GM23248 (cell line): Measurements from ENCODE around the gene UBALD2. TPM values are rescaled to one million over a fixed set of nuclear protein-coding genes. Genes with fewer than 3 reads are reported as not detected.
"Not testable (repeated sequence)": the region's sequence is repeated elsewhere in the genome, so short reads cannot be mapped to it uniquely, and the experiment has no call there.

Source experiments
- DNase-seq: peaks from one replicate; pipeline ENCODE4 v3.0.0-alpha.2; 2015
- H2AFZ ChIP-seq: fragments of 200-600 bp; sonication (generic); 2 replicates; pipeline ENCODE4 v1.6.1; 2016; ENCODE audit warnings: antibody characterized with exemption
- H3F3A ChIP-seq: fragments of 200-600 bp; sonication (generic); 2 replicates; pipeline ENCODE4 v1.6.1; 2016; ENCODE audit warnings: mild to moderate bottlenecking, antibody characterized with exemption, mixed run types; ENCODE audit not compliant: insufficient read depth
- H3K27ac ChIP-seq: fragments of 200-600 bp; sonication (generic); 2 replicates; pipeline ENCODE4 v1.5.1; 2016; ENCODE audit warnings: mild to moderate bottlenecking
- H3K27me3 ChIP-seq: fragments of 200-600 bp; sonication (generic); replicated peaks from 2 replicates; pipeline ENCODE4 v1.6.1; 2016; ENCODE audit warnings: mild to moderate bottlenecking; ENCODE audit not compliant: insufficient read depth
- H3K36me3 ChIP-seq: fragments of 200-600 bp; sonication (generic); 2 replicates; pipeline ENCODE4 v1.6.1; 2016; ENCODE audit warnings: low read depth, mild to moderate bottlenecking
- H3K4me1 ChIP-seq: fragments of 200-600 bp; sonication (generic); 2 replicates; pipeline ENCODE4 v1.6.1; 2016; ENCODE audit warnings: mild to moderate bottlenecking; ENCODE audit not compliant: insufficient read depth
- H3K4me2 ChIP-seq: fragments of 200-600 bp; sonication (generic); one replicate; pipeline ENCODE4 v1.6.1; 2016; ENCODE audit warnings: mild to moderate bottlenecking; ENCODE audit not compliant: unreplicated experiment
- H3K4me3 ChIP-seq: fragments of 200-600 bp; sonication (generic); 2 replicates; pipeline ENCODE4 v1.5.1; 2016; ENCODE audit warnings: mild to moderate bottlenecking
- H3K79me2 ChIP-seq: fragments of 200-600 bp; sonication (generic); 2 replicates; pipeline ENCODE4 v1.6.1; 2016; ENCODE audit warnings: mild to moderate bottlenecking; ENCODE audit not compliant: insufficient read depth
- H3K9ac ChIP-seq: fragments of 200-600 bp; sonication (generic); 2 replicates; pipeline ENCODE4 v1.6.1; 2016; ENCODE audit warnings: mild to moderate bottlenecking
- H3K9me2 ChIP-seq: fragments of 200-600 bp; sonication (generic); 2 replicates; pipeline ENCODE4 v1.6.1; 2016; ENCODE audit warnings: mixed run types, mild to moderate bottlenecking, moderate library complexity; ENCODE audit not compliant: insufficient read depth
- H3K9me3 ChIP-seq: fragments of 200-600 bp; sonication (generic); one replicate; pipeline ENCODE4 v1.6.1; 2017; ENCODE audit warnings: low read depth
- H4K20me1 ChIP-seq: fragments of 200-600 bp; sonication (generic); 2 replicates; pipeline ENCODE4 v1.6.0; 2016; ENCODE audit not compliant: insufficient read depth
- EZH2 ChIP-seq: fragments of 200-600 bp; sonication (generic); IDR thresholded peaks from 2 replicates; pipeline ENCODE4 v1.6.1; 2018; ENCODE audit warnings: antibody characterized with exemption, mild to moderate bottlenecking; ENCODE audit not compliant: insufficient read depth, poor library complexity, severe bottlenecking
- EZH2phosphoT487 ChIP-seq: fragments of 200-600 bp; sonication (generic); IDR thresholded peaks from 2 replicates; pipeline ENCODE4 v1.6.1; 2018; ENCODE audit warnings: antibody characterized with exemption, moderate library complexity, mild to moderate bottlenecking, low read depth; ENCODE audit not compliant: insufficient read depth
- WGBS, 2 experiments: methylation state at CpG; one replicate each; pipeline ENCODE4 v1.1.6; 2015 to 2017; ENCODE audit warnings: low lambda C conversion rate in 2 of 2, low coverage in 1 of 2; ENCODE audit errors: missing lambda C conversion rate in 2 of 2; 5-methylcytosine and 5-hydroxymethylcytosine counted together
- in situ Hi-C: fragments of 300-500 bp; cut with MboI; formaldehyde crosslinking; loops from 2 replicates; pipeline ENCODE4 v1.15.0; 2020
- polyA plus RNA-seq: library from polyadenylated mRNA; unstranded; fragments of >200 nt; fragmentation: Nextera tagmentation; extraction: Ambion mirVana; gene quantifications from 2 replicates; pipeline ENCODE4 v1.2.1, GENCODE V29; 2016
- total RNA-seq: library from RNA; depleted of rRNA; stranded (reverse); fragments of >200 nt; shearing (Covaris generic); gene quantifications from 2 replicates; pipeline ENCODE4 v1.2.3, GENCODE V29; 2014

UBALD2 gene
- total and polyA plus RNA-seq, 2 experiments from 2014 or later = 0.56 to 6.4 TPM

DNA sequence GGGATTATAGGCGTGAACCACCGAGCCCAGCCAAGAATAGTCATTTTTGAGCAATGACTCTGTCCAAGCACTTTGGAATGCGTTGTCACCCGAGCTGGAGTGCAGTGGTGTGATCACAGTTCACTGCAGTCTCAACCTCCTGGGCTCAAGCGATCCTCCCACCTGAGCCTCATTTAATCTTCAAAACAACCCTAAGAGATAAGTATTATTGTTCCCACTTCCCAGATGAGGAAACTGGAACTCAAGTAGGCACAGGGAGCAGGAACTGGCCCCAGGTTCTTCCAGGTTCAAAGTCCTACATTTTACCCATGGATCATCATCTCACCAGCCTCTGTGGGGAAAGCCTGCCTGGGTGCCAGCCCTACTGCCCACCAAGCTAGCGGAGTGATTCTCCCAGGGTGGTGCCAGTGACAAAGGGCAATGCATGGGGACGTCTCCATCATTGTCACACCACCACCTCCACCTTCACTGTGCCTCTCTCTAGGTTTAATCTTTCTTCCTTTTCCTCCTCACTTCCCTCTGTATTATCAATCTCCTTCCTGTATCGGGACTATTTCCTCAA is 13.6 kb upstream of the UBALD2 start:
- peak overlapping the region; percentile 31; the same call in 1 of the 2 replicates for H3K9ac ChIP-seq
- H3K36me3 ChIP-seq = no peaks in the 10 kb centered on the region
- peak overlapping the region; percentile 46 for H3K4me2 ChIP-seq
- H3K27me3 ChIP-seq = no peaks in the 10 kb centered on the region
- 82 to 83% methylated on average over 8 of the region's 8 CpGs for whole genome bisulfite sequencing, 2 experiments
- TF ChIP-seq EZH2phosphoT487 (no peak), EZH2 (no peak)
- in situ Hi-C loops = no loop called here
- H3K9me2 ChIP-seq = no peaks in the 10 kb centered on the region
- H3K79me2 ChIP-seq = no peaks in the 10 kb centered on the region
- H2AFZ ChIP-seq = no peak overlapping the region
- no peaks in the 10 kb centered on the region for H3K9me3 ChIP-seq
- peak overlapping the region; percentile 97 for H3K27ac ChIP-seq
- H3K4me3 ChIP-seq = no peak overlapping the region
- DNase-seq = no peak
- peaks cover 20% of the 10 kb centered on the region for H3F3A ChIP-seq
- peaks cover 21% of the 10 kb centered on the region for H3K4me1 ChIP-seq
- no peaks in the 10 kb centered on the region for H4K20me1 ChIP-seq

DNA sequence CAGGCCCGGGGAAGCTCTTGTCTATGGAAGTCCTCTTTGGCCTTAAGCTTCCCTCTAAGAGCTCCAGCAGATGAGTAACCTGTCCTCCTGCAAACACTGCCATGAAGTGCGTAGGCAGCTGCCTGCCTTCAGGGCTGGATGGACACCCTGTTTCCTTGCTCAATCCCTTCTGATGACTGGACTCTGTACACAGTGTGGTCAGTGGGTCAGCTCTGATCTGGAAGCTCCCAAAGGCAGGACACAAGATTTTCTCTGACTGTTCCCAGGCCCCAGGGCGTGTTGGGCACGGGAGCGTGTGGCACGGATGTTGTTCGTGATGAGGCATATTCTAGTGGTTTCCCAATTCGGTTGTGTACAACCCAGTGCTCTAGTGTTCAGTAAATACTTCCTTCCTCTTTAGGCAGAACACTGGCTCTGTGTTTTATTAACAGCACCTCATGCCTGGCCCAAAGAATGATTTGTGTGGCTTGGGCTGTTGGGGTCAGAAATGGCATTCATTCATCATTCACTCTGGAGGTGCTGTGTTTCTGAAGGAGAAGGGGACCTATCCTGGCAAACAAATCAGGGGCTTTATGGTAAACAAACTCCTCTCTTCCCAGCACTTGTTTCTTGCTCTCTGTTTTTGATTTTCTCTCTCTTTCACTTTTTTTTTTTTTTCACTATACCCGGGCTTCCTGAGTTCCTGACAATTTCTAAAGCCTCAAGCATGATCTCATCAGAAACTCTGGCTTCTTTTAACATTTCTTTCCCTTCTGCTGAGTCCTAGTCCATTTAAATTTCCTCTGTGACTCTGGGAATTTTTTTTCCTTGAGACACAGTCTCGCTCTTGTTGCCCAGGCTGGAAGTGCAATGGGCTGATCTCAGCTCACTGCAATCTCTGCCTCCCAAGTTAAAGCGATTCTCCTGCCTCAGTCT is 12.9 kb upstream of the UBALD2 start:
- Histone ChIP-seq H3K79me2 (no peaks in the 10 kb centered on the region), H3K36me3 (no peaks in the 10 kb centered on the region), H4K20me1 (no peaks in the 10 kb centered on the region), H3K9ac (peak overlapping the region; percentile 80), H3K4me1 (peaks cover 21% of the 10 kb centered on the region), H3K9me3 (no peaks in the 10 kb centered on the region), H3F3A (peaks cover 20% of the 10 kb centered on the region), H3K27me3 (no peaks in the 10 kb centered on the region), H3K27ac (peak overlapping the region; percentile 97), H2AFZ (peak overlapping the region; percentile 45), H3K4me3 (peak overlapping the region; percentile 38), H3K4me2 (peak overlapping the region; percentile 79), H3K9me2 (no peaks in the 10 kb centered on the region)
- no peak for TF ChIP-seq EZH2phosphoT487
- TF ChIP-seq EZH2 = no peak
- DNase-seq = peak; percentile 99
- 4 to 5% methylated on average over 11 of the region's 11 CpGs for WGBS, 2 experiments
- in situ Hi-C loops = no loop called here

DNA sequence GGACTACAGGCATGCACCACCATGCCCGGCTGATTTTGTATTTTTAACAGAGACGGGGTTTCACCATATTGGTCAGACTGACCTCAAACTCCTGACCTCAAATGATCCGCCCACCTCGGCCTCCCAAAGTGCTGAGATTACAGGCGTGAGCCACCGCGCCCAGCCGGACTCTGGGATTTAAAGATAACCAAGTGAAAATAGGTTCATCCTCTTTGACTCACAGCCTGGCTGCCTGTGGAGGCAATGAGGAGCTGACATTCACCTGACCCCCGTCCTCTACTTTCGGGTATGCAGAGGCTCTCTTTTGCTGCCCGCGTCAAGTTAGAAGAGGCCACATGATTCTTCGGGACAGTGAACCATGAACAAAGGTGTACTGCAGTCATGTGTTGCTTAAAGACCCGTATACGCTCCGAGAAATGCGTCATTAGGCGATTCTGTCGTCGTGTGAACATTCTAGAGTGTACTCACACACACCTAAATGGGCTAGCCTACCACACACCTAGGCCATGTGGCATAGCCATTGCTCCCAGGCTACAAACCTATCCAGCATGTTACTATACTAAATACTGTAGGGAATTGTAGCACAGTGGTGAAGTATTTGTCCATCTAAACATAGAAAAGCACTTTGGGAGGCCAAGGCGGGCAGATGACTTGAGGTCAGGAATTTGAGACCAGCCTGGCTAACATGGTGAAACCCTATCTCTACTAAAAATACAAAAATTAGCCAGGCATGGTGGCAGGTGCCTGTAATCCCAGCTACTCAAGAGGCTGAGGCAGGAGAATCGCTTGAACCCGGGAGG is 12.0 kb upstream of the UBALD2 start:
- H3K9me2 ChIP-seq, H4K20me1 ChIP-seq, H3K79me2 ChIP-seq, H3K27me3 ChIP-seq, H3K9me3 ChIP-seq, in situ Hi-C loops, DNase-seq, H3K36me3 ChIP-seq: not testable (repeated sequence)
- H3K4me3 ChIP-seq = peak overlapping the region; percentile 38; the same call in 1 of the 2 replicates
- peak overlapping the region; percentile 97 for H3K27ac ChIP-seq
- WGBS, 2 experiments = 86% methylated on average over 23 of the region's 23 CpGs
- peaks cover 20% of the 10 kb centered on the region for H3F3A ChIP-seq
- peaks cover 21% of the 10 kb centered on the region for H3K4me1 ChIP-seq
- H3K9ac ChIP-seq = peak overlapping the region; percentile 80
- peak overlapping the region; percentile 79 for H3K4me2 ChIP-seq
- peak overlapping the region; percentile 45 for H2AFZ ChIP-seq

DNA sequence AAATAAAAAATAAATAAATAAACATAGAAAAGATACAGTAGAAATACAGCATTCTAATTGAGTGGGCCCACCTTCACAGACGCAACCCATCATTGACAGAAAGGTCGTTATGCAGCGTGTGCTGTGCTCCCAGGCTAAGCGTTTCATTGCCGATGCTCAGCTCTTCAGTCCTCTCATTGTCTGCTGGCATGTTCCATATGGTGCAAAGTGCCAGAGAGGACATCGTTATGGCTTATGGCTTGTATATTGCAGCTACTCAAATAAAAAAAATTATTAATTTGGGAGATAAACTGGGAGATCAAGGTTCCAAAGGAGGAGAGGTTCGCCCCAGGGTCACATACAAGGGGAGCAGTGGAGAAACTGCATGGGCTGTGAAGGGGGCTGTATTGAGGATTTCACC is 11.3 kb upstream of the UBALD2 start:
- in situ Hi-C loops = no loop called here
- Histone ChIP-seq H4K20me1 (no peaks in the 10 kb centered on the region), H3K4me3 (no peak overlapping the region), H3K27ac (no peak overlapping the region), H3K9me3 (no peaks in the 10 kb centered on the region), H3K27me3 (no peaks in the 10 kb centered on the region), H3F3A (peaks cover 20% of the 10 kb centered on the region), H3K79me2 (no peaks in the 10 kb centered on the region), H2AFZ (no peak overlapping the region), H3K4me2 (no peak overlapping the region), H3K9me2 (no peaks in the 10 kb centered on the region), H3K4me1 (peaks cover 21% of the 10 kb centered on the region), H3K9ac (no peak overlapping the region), H3K36me3 (no peaks in the 10 kb centered on the region)
- no peak for DNase-seq
- WGBS, 2 experiments = 83 to 87% methylated on average over 7 of the region's 7 CpGs
- no peak for TF ChIP-seq EZH2
- TF ChIP-seq EZH2phosphoT487 = no peak
